Sciatic nerve (tissue), 2 donors: ENCODE measurements around the gene PACS1. TPM values are rescaled to one million over a fixed set of nuclear protein-coding genes. Genes with fewer than 3 reads are reported as not detected.

Experiments used
- ATAC-seq: fragments of 200-7000 bp; cut with Tn5 transposase; one replicate; pipeline ENCODE4 v1.9.1; 2020; ENCODE audit warnings: mild to moderate bottlenecking, moderate library complexity
- DNase-seq: peaks from one replicate; pipeline ENCODE4 v3.0.0-alpha.2; 2020; ENCODE audit warnings: low spot score
- intact Hi-C: fragments of 100-400 bp; cut with DNase I; formaldehyde crosslinking; loops from one replicate; pipeline ENCODE4 v1.14.2; 2022
- total RNA-seq: library from RNA; stranded (reverse); fragmentation: NEBNext Ultra II Directional; extraction: Animal tissue kit (Norgen Biotek cat#: 25700); gene quantifications from one replicate; pipeline ENCODE4 v1.2.1, GENCODE V29; 2021
- donor health status: DM: no; HTN: no; CAD: no.
- donor health status: DM: no; HTN: no; CAD: no.

Gene PACS1
- total RNA-seq, 1 donor from 2014 or later: 80.3 TPM

GRCh38 chr11:66192181-66192863 lies 122.2 kb downstream of the PACS1 start:
- no peak for DNase-seq
- ATAC-seq: no peak
- intact Hi-C loops: no loop called here

- no peak for DNase-seq
- ATAC-seq: no peak
- intact Hi-C loops: no loop called here
Measured at GRCh38 chr11:66194391-66194790, 124.3 kb downstream of the PACS1 start.

- DNase-seq (no peak), ATAC-seq (no peak)
- intact Hi-C loops: no loop called here
Measured at GRCh38 chr11:66195867-66196266, 125.8 kb downstream of the PACS1 start.

GRCh38 chr11:66203847-66204246 lies 133.8 kb downstream of the PACS1 start:
- DNase-seq (no peak), ATAC-seq (no peak)
- intact Hi-C loops: no loop called here

- intact Hi-C loops: no loop called here
- DNase-seq (no peak), ATAC-seq (no peak)
Measured at GRCh38 chr11:66204412-66204811, 134.3 kb downstream of the PACS1 start.

GRCh38 chr11:66207816-66208215 lies 137.7 kb downstream of the PACS1 start:
- ATAC-seq: no peak
- intact Hi-C loops: no loop called here
- no peak for DNase-seq

GRCh38 chr11:66211100-66211499 lies 141.0 kb downstream of the PACS1 start:
- DNase-seq (no peak), ATAC-seq (no peak)
- intact Hi-C loops: no loop called here

- DNase-seq: peak; percentile 5
- intact Hi-C loops: no loop called here
- ATAC-seq: no peak
Measured at GRCh38 chr11:66216911-66217310, 146.8 kb downstream of the PACS1 start.

GRCh38 chr11:66218036-66218435 lies 148.0 kb downstream of the PACS1 start:
- DNase-seq (no peak), ATAC-seq (no peak)
- intact Hi-C loops: no loop called here

GRCh38 chr11:66218846-66219620 lies 149.0 kb downstream of the PACS1 start:
- peak; percentile 44 for DNase-seq
- ATAC-seq: no peak
- intact Hi-C loops: no loop called here

GRCh38 chr11:66219846-66220565 lies 149.9 kb downstream of the PACS1 start:
- DNase-seq: peak; percentile 45
- no peak for ATAC-seq
- intact Hi-C loops: no loop called here

- intact Hi-C loops: no loop called here
- DNase-seq (peak; percentile 19), ATAC-seq (no peak)
Measured at GRCh38 chr11:66220566-66220935, 150.5 kb downstream of the PACS1 start.

- ATAC-seq (no peak), DNase-seq (peak; percentile 45)
- intact Hi-C loops: no loop called here
Measured at GRCh38 chr11:66221012-66221411, 150.9 kb downstream of the PACS1 start.

GRCh38 chr11:66221726-66222236 lies 151.7 kb downstream of the PACS1 start:
- ATAC-seq (peak; percentile 18), DNase-seq (peak; percentile 46)
- intact Hi-C loops: no loop called here

- intact Hi-C loops: no loop called here
- DNase-seq (peak; percentile 93), ATAC-seq (peak; percentile 92)
Measured at GRCh38 chr11:66222358-66223149, 152.5 kb downstream of the PACS1 start.

GRCh38 chr11:66224226-66224855 lies 154.3 kb downstream of the PACS1 start:
- no peak for ATAC-seq
- intact Hi-C loops: no loop called here
- DNase-seq: no peak

- DNase-seq (no peak), ATAC-seq (peak; percentile 25)
- intact Hi-C loops: no loop called here
Measured at GRCh38 chr11:66225066-66225465, 155.0 kb downstream of the PACS1 start.

GRCh38 chr11:66226101-66226500 lies 156.0 kb downstream of the PACS1 start:
- intact Hi-C loops: no loop called here
- ATAC-seq (no peak), DNase-seq (no peak)

- ATAC-seq: no peak
- intact Hi-C loops: no loop called here
- DNase-seq: no peak
Measured at GRCh38 chr11:66227700-66228099, 157.6 kb downstream of the PACS1 start.
